Ammon's horn (tissue), 1 donor: ENCODE results near the gene R3HDML.

Experiments
- DNase-seq: peaks from one replicate; pipeline ENCODE4 v3.0.0-alpha.2; 2016; ENCODE audit warnings: low spot score

Gene R3HDML

GRCh38 chr20:44364068-44364467, 27.2 kb downstream of the R3HDML start:
- DNase-seq, result no peak

- no peak for DNase-seq
These were observed 27.9 kb downstream of the R3HDML start for GRCh38 chr20:44364780-44365179.

DNA sequence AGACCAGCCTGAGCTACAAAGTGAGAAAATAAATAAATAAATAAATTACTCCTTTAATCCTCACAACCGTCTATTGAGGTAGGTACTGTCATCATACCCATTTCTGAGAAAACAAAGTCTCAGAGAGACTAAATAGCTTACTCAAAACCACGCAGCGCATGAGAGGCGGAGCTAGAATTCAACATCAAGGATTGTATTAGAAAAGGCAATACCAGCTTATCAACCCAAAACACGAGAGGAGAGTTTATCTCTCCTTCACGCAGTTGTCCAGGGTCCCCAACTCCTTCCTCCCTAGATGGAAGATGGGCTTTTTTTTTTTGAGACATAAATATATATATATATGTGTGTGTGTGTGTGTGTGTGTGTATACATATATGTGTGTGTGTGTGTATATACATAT, 30.9 kb downstream of the R3HDML start:
- DNase-seq, result no peak

DNA sequence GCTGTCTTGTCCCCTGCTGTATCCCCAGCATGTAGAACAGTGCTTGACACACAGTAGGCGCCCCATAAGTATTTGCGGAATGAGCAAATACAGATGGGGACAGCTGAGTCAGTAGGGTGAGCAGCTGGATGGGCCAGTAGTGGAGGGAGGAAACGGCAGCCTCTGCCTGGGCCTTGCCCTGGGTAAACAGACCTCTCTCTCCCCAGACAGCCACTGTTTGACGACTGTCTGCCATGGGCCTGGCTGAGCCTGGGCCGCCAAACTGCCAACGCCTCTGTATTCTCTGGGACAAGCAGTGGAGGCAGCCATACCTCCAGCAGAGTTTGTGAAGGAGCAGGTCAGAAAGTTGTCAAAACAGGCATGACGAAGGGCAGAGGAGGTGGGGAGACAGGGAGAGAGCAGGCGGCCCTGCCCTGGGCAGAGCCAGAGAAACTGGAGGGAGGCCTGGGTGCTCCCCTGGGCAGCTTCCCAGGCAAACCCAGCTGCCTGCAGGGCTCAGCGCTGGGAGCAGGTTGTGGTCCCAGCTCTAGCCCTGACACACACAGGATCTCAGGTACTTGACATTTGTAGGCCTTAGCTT, 33.9 kb downstream of the R3HDML start:
- no peak for DNase-seq

- no peak for DNase-seq
These were observed 45.8 kb downstream of the R3HDML start for GRCh38 chr20:44382641-44383040.

DNA sequence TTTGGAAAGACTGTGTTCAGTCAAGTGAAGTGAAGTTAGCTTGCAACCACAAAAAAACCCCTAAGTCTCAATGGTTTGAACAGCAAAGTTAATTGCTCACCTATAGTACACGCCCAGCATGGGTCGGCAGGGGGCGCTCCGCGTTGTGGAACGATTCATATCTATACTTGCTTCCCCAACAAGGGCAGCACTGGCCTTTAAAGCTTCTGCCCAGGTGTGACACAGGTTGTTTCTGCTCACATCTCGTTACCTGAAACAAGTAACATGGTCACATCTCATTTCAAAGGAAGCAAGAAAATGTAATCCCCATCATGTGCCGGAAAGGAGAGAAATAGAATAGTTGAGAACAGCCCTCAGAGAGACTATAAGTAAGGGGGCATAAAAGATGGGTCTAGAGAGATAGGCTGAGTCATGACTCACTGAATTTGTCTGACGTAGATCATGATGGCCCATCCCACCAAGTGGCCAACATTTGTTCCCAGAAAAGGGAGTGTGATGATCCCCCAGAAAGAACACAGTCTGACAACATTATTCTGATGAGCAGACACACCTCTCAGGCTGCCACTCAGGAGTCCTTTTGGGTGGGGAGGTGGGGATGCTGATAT, 47.7 kb downstream of the R3HDML start:
- DNase-seq, result peak; percentile 63

- peak; percentile 69 for DNase-seq
These were observed 51.7 kb downstream of the R3HDML start for GRCh38 chr20:44388466-44389023.

GRCh38 chr20:44389871-44390270, 53.0 kb downstream of the R3HDML start:
- no peak for DNase-seq

- DNase-seq, result no peak
These were observed 53.4 kb downstream of the R3HDML start for GRCh38 chr20:44390280-44390679.

DNA sequence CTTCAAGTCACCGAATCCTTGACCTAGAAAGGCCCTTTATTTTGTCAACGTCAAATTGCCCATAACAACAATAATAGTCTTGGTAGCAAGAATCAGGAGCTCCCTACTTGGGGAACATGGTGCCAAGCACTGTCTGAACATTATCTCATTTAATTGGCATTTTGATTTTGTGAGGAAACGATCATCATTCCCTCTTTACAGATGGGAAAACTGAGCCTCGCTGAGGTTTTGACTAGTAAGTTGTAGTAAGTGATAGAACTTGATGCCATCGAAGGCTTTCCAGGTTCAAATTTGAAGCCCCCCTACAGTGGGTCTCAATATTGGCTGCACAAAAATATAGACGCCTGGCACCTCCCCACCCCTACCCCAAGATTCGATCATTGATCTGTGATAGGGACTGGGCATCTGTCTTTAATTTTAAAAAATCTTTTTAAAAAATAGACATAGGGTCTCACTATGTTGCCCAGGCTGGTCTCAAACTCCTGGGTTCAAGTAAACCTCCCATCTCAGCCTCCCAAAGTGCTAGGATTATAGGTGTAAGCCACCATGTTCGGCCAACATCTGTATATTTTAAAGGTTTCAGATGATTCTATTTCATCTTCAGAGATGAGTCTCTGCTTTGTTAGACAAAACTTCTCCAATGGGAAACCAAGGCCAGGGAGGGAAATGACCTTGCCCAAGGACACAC, 55.4 kb downstream of the R3HDML start:
- DNase-seq, result no peak

DNA sequence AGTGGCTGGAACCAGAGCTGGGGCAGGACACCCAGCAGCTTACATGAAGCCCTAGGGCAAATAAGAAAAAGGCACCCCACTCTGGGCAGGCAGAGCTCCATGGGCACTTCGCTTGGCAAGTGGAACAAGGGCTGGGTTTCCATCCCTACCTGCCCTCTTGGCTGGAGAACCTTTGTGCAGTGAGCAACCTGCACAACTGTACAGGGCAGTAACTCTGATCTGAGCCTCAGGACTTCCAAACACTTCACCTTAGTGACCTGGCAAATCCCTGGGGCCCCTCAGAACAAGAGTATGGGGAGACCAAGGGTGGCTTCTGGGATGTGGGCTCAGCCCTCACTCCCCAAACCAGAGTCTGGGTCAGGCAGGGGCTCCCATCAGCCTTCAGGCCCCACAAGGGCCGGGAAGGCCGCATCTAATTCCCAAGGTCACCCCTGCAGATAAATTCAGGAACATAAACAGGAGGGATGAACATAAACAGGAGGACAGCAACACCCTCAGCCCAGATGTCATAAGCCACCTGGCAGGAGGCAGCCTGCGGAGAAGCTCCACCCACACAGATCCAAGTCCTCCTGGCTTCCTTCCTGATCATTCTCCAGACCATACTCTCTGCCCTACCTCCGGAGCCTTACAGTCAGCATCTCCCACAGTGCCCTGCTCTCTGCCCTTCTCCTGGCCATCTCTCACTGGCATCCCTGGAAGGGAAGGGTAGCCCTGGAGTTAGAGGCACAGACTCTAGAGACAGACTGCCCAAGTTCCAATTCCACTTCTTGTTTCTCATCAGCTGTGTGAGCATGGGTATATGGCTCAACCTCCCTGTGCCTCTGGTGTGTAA, 56.1 kb downstream of the R3HDML start:
- no peak for DNase-seq

DNA sequence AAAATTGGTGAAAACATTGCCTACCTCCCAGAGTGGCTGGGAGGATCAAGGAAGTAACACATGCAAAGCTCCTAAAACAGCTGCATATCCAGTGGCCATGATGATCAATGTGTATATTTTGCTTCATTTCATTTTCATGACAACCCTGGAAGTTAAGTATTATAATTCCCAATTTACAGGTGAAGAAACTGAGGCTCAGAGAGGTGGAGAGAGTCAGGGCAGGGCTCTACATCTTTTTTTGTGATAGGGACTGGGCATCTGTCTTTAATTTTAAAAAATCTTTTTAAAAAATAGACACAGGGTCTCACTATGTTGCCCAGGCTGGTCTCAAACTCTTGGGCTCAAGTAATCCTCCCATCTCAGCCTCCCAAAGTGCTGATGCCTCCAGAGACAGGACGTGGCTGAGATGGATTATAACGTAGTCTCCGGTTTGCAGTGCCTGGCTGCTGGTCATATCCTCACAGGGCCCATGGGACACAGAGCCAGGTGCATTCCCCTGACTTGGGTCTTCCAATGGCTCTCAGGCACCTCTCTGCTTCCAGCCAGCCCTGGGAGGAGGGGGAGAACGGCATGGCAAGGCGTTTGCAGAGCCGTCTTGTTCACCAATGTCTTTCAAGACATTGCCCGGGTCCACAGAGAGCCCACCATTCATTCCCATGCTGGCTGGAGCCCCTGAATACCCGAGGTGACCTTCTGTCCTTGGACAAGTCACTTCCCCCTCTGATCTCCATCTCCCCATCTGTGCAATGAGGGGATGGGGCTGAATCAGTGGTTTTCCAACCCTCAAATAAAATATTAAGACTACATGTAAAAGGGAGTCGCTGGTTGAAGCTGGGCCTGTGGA, 57.0 kb downstream of the R3HDML start:
- no peak for DNase-seq

DNA sequence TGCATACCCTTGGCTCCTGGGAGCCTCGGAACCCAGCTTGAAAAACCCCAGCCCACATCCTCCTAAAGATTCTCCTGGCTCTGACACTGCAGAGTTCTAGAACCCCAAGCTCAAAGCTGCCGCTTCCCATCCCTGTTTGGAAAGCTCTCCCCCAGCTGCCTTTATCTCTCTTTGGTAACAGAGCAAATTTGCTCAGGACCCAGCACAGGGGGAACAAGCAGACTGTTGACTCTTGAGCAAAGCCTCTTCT, 57.5 kb downstream of the R3HDML start:
- DNase-seq, result no peak

DNA sequence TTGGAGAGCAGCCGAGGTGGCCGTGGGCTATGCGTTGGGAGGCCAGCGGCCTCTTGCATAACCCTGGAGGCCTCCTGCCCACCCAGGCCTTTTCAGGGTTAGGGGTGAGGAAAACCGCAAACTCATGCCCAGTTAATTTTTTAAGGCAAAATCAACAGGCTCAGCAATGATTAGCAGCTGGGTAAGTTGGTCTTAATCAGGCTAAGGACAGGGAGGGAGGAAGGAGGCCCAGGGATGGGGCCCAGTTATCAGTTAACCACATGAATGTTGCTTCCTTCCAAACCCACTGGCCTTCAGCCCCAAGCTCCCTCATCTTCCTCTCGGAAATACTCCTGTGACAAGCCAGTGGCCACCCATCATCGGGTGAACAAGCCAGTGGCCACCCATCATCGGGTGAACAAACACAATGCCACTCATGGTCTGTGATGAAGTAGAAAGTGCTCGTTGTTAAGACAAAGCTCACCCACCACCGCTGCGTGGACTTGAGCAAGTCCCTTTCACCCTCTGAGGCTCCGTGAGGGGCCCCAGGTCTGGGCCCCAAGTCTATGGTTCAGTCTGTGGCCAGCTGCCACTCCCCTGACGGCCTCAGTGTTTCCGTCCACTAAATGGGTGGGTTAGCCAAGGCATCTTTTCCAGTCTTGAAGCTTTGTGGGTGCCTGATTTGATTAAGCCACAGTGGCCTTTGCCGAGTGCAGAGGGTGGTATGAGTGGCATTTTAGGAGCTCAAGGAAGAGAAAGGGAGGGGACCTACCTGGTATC, 58.0 kb downstream of the R3HDML start:
- no peak for DNase-seq

GRCh38 chr20:44395461-44396340, 58.9 kb downstream of the R3HDML start:
- no peak for DNase-seq

- no peak for DNase-seq
These were observed 59.7 kb downstream of the R3HDML start for GRCh38 chr20:44396369-44397130.

GRCh38 chr20:44398335-44398734, 61.5 kb downstream of the R3HDML start:
- no peak for DNase-seq

- DNase-seq, result no peak
These were observed 62.6 kb downstream of the R3HDML start for GRCh38 chr20:44399446-44399845.

DNA sequence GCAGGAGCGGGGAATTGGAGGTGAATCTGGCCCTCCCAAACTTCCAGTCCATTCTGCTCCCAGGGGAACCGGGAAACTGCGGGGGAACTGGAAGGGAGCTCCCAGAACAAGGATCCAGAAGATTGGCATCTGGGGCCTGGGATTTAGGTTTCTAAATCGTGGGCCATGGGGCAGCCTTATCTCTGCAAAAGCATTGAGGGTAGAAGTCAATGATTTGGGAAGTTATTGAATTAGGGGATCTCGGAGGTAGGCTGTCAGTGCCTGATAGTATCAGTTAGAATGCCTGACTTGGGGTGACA, 63.8 kb downstream of the R3HDML start:
- DNase-seq, result no peak
